ENCODE measurements around the gene GFRA1. TPM values are rescaled to one million over a fixed set of nuclear protein-coding genes. Genes with fewer than 3 reads are reported as not detected.

The GFRA1 gene
- total RNA-seq, 3 donors from 2014 or later: 0.03 to 0.11 (median 0.08) TPM

DNA sequence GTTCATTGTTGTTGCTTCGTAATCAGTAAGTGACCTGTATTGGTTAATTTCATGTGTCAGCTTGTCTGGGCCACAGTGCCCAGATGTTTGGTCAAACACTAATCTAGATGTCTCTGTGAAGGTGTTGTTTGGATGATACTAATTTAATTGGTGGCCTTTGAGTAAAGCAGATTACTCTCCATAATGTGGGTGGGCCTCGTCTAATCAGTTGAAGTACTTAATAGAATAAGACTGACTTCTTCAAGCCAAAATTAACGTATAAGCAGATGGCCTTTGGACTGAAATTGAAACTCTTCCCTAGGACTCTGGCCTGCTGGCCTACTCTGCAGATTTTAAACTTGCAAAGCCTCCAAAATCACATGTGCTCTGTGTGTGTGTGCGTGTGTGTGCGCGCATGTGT lies 245.7 kb downstream of the GFRA1 start:
- Mint-ChIP-seq H3K36me3 (ENCODE audit: insufficient read depth) (no peaks in the 10 kb centered on the region), H3K4me3 (no peak overlapping the region), H3K27me3 (ENCODE audit: low read depth) (no peaks in the 10 kb centered on the region), H3K9me3 (peaks cover 11% of the 10 kb centered on the region), H3K4me1 (ENCODE audit: low read depth) (no peaks in the 10 kb centered on the region)
- no peak for ATAC-seq
- DNase-seq: no peak

DNA sequence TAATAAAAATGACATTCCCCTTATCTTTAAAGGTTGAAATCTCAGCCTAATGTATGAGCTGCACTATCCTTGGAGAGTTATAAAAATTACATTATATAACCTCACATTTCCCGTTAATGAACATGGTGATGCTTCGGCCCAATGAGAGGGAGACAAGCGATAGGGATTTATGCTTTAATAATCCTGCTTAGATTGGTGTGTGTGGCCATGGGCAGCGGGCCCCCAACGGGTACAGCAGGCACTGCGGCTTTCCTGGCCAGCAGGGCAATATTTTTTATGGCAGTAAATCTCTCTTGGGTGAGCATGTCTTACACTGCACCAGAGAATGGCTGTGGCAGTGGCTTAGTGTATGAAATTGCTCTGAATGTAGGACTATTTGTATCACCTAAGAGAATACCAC lies 246.3 kb downstream of the GFRA1 start:
- Mint-ChIP-seq H3K4me3 (no peak overlapping the region), H3K4me1 (ENCODE audit: low read depth) (no peaks in the 10 kb centered on the region), H3K27me3 (ENCODE audit: low read depth) (no peaks in the 10 kb centered on the region), H3K36me3 (ENCODE audit: insufficient read depth) (no peaks in the 10 kb centered on the region), H3K9me3 (peaks cover 12% of the 10 kb centered on the region)
- ATAC-seq: no peak
- DNase-seq: no peak

DNA sequence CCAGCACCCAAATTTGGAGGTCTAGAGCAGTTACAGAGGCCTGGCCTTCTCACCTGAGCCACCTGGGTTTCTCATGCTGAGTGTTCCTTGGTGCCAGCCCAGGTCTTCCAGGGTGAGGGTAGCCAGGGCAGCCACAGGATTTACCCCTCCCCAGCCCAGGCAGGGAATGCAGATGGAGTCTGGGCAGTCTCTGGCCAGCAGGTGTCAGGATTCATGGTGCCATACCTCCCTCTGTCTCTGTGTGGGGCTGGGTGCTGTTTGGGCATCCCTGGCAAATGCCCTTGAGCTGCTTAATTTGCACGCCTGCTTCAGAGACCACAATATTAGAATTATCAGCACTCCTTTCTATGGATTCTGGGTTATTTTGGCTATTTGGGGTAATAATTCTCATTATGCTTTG lies 246.7 kb downstream of the GFRA1 start:
- H3K4me3 Mint-ChIP-seq: no peak overlapping the region
- H3K4me1 Mint-ChIP-seq (ENCODE audit: low read depth): no peaks in the 10 kb centered on the region
- ATAC-seq (no peak), DNase-seq (no peak)
- H3K36me3 Mint-ChIP-seq (ENCODE audit: insufficient read depth): no peaks in the 10 kb centered on the region
- H3K27me3 Mint-ChIP-seq (ENCODE audit: low read depth): no peaks in the 10 kb centered on the region
- peaks cover 16% of the 10 kb centered on the region for H3K9me3 Mint-ChIP-seq

DNA sequence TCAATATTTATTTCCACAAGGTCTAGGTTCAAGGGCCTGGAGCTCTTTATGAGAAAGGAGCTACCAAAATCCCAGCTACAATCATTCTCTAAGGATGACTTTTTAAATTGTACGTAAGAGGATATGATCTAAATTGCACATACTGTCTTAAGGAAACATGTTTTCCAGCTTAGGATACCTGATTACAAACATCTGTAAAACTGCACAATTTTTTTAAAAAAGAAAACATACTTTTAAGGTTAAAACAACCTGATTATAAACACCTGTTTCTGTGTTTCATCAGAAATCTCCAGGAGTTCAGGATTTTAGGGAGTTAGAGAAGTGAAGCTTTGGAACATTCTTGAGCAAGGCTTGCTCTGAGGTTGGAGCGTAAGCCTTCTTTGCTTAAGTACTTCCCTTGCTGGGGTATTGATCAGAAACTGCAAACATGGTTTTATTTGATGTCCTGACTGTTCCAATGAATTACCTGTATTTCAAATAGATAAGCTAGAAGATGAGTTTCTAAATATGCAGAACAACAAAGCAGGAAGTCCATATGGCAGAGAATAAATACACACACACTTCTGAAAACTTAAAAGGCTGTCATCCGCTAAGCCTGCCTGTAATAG lies 248.6 kb downstream of the GFRA1 start:
- Mint-ChIP-seq H3K36me3 (ENCODE audit: insufficient read depth) (no peaks in the 10 kb centered on the region), H3K27me3 (ENCODE audit: low read depth) (no peaks in the 10 kb centered on the region), H3K4me1 (ENCODE audit: low read depth) (no peaks in the 10 kb centered on the region), H3K9me3 (peaks cover 23% of the 10 kb centered on the region), H3K4me3 (no peak overlapping the region)
- ATAC-seq (no peak), DNase-seq (no peak)

GRCh38 chr10:116017405-116017804 lies 255.6 kb downstream of the GFRA1 start:
- no peaks in the 10 kb centered on the region for H3K36me3 Mint-ChIP-seq (ENCODE audit: insufficient read depth)
- no peak overlapping the region for H3K4me3 Mint-ChIP-seq
- H3K9me3 Mint-ChIP-seq: peaks cover 17% of the 10 kb centered on the region
- DNase-seq (no peak), ATAC-seq (no peak)
- H3K4me1 Mint-ChIP-seq (ENCODE audit: low read depth): no peaks in the 10 kb centered on the region
- H3K27me3 Mint-ChIP-seq (ENCODE audit: low read depth): no peaks in the 10 kb centered on the region

- H3K4me1 Mint-ChIP-seq (ENCODE audit: low read depth): no peaks in the 10 kb centered on the region
- no peak overlapping the region for H3K4me3 Mint-ChIP-seq
- ATAC-seq: no peak
- no peaks in the 10 kb centered on the region for H3K36me3 Mint-ChIP-seq (ENCODE audit: insufficient read depth)
- H3K9me3 Mint-ChIP-seq: peaks cover 7% of the 10 kb centered on the region
- DNase-seq: no peak
- no peaks in the 10 kb centered on the region for H3K27me3 Mint-ChIP-seq (ENCODE audit: low read depth)
Measured at GRCh38 chr10:116015583-116016333, 257.2 kb downstream of the GFRA1 start.

- Mint-ChIP-seq H3K36me3 (ENCODE audit: insufficient read depth) (no peaks in the 10 kb centered on the region), H3K9me3 (peaks cover 6% of the 10 kb centered on the region), H3K4me1 (ENCODE audit: low read depth) (no peaks in the 10 kb centered on the region), H3K27me3 (ENCODE audit: low read depth) (no peaks in the 10 kb centered on the region), H3K4me3 (no peak overlapping the region)
- ATAC-seq (no peak), DNase-seq (no peak)
Measured at GRCh38 chr10:116014871-116015582, 258.0 kb downstream of the GFRA1 start.

GRCh38 chr10:116014326-116014725 lies 258.7 kb downstream of the GFRA1 start:
- no peaks in the 10 kb centered on the region for H3K27me3 Mint-ChIP-seq (ENCODE audit: low read depth)
- peaks cover 6% of the 10 kb centered on the region for H3K9me3 Mint-ChIP-seq
- no peaks in the 10 kb centered on the region for H3K36me3 Mint-ChIP-seq (ENCODE audit: insufficient read depth)
- DNase-seq: no peak
- ATAC-seq: no peak
- H3K4me3 Mint-ChIP-seq: no peak overlapping the region
- no peaks in the 10 kb centered on the region for H3K4me1 Mint-ChIP-seq (ENCODE audit: low read depth)

DNA sequence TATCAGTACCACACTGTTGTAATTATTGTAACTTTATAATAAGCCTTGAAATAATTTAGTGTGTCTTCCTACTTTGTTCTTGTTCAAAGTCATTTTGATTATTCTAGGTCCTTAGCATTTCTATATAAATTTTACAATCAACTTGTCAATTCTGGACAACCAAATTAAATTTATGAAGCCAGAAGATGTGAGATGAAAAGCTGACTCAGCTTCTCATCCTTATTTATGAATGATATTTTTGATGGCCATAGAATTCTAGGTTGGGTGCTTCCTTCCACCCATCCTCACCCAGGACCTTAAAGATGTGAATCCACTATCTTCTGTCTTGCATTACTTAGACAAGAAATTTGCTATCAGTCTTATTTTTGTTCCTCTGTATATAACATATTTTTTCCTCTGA lies 261.1 kb downstream of the GFRA1 start:
- no peak for DNase-seq
- Mint-ChIP-seq H3K4me3 (no peak overlapping the region), H3K36me3 (ENCODE audit: insufficient read depth) (no peaks in the 10 kb centered on the region), H3K4me1 (ENCODE audit: low read depth) (no peaks in the 10 kb centered on the region), H3K9me3 (peaks cover 6% of the 10 kb centered on the region), H3K27me3 (ENCODE audit: low read depth) (no peaks in the 10 kb centered on the region)
- no peak for ATAC-seq

GRCh38 chr10:116007256-116007891 lies 265.6 kb downstream of the GFRA1 start:
- Mint-ChIP-seq H3K36me3 (ENCODE audit: insufficient read depth) (no peaks in the 10 kb centered on the region), H3K4me1 (ENCODE audit: low read depth) (no peaks in the 10 kb centered on the region), H3K9me3 (no peaks in the 10 kb centered on the region), H3K27me3 (ENCODE audit: low read depth) (no peaks in the 10 kb centered on the region), H3K4me3 (no peak overlapping the region)
- no peak for ATAC-seq
- DNase-seq: no peak

Other genes with a start within 250 kb of the GFRA1 start
- gene CCDC172, start 51.2 kb upstream of the GFRA1 start, total RNA-seq: not detected
- not detected for gene PNLIPRP3, start 154.6 kb upstream of the GFRA1 start, total RNA-seq

All from activated T-cell treated with anti-CD3 and anti-CD28 coated beads, Interleukin-2, amount 50 U/mL, for 4 hours (primary cell).